ENCODE results near the gene IMMP2L.
"Not testable (repeated sequence)": the region's sequence is repeated elsewhere in the genome, so short reads cannot be mapped to it uniquely, and the experiment has no call there.

Gene IMMP2L

DNA sequence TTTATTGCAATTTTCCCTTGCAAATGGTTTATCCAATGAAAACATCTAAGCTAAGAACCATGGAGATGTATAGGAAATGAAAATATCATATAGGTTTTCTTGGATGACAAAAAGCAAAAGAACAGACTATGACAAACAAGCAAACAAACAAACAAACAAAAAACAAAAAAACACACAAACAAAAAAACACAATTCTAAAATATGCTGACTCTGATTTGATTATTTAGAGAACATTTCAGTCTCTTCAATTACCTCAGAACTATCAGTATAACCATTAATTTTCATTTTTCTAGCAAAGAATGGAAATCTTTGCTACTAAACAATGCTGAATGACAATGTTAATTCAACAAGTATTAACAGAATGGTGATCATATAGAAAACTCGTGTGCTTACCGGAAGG is 840.9 kb downstream of the IMMP2L start:
- no peak for DNase-seq (ENCODE audit: low read depth)

DNA sequence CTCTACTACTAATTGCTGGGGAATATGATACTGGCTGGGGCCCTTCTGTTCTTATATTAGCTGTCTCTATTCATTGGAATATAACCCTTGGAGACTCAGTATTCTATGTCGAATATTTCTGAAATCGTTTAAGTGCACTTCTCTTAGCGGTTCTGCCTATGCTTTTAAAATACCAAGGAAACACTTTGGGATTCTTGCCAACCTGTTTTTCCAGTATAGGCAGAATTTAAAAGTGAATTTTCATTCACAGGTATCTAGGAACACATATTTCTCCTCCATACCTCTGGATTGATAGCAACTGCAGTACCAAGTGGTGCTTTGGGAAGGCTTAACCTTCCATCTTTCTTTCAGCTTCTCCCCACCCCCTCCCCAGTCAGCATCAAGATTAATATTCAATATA is 841.7 kb downstream of the IMMP2L start:
- DNase-seq (ENCODE audit: low read depth): no peak

DNA sequence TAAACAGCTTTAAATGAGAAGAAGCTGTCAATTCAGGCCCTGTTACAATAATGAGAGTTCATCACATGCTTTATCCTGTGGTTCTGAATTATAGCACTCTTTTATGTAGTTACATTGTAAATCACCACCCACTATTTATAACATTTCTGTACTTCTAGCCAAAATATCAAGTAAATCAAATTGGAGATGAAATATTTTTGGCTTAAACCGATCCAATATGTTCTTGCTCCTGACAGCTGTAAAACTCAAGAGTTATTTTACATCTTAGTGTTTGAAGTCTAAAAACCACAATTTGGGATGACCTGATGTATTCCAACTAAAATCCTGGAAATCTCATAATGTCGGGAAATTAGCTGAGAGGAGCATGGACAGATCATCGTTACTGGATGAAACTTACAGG is 842.6 kb downstream of the IMMP2L start:
- DNase-seq (ENCODE audit: low read depth): no peak

DNA sequence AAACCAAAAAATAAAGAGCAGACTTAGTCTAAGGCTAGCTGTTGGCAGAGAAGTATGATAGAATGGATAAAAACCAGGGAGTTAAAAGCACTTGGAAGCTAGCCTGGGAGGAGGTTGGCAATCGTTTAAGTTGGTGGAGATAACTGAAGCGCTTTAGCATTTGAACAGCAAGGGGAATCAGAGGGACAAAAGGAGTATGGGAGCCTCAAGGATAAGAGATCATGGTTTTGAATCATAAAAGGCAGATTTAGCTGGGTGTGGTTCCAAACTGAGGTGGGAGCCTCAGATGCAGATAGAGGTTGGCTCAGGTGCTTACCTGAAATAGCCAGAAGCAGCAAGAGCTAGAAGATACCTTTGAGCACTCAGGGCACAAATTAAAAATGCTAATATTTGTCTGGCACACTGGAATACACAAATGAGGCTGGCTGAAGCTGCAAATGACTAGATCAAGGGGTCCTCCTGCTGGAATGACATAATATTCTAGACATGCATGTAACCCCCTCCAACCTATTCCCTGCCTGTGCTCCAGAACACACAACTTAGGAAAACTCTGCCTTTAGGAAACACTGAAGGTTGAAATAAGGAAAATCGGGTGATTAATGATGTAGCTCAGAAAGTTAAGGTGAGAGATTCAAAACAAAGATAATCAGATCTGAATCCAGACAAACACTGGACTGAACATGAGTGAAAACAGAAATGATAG is 843.6 kb downstream of the IMMP2L start:
- DNase-seq (ENCODE audit: low read depth): no peak

DNA sequence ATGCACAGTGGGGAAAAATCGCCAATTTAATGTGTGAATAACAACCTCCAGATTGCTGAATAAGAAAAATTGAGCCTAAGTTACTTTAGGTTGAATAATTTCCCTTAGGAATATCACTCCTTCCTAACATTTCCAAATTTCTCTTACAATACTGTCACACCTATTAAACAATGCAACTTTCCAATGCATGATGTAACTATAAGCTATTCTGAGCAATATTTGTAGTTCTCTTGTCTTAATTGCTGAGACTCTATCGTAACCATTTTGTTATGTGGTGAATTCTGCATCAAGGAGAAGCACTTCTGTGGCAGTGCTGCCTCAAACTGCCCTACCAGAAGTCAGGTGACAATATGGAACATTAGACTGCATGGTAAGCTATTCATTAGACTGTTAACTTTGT is 858.1 kb downstream of the IMMP2L start:
- no peak for DNase-seq (ENCODE audit: low read depth)

DNA sequence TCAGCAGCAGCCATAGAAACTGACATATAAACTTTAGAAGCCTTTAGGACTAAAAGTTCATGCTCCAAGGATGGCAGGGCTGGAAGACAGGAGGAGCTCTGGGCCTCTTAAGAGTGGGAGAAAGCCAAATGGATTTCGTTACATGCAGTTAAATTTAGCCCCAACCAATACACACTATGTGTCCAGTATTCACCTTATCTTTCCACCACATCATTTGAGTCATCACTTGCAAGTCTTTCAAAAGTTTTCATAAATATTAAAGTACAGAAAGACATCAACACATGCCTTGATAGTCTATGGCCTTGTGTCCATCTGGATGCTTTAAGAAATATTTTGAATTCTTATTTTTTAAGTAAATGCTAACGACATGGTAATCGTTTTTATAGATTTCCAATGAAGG is 863.7 kb downstream of the IMMP2L start:
- no peak for DNase-seq (ENCODE audit: low read depth)

DNA sequence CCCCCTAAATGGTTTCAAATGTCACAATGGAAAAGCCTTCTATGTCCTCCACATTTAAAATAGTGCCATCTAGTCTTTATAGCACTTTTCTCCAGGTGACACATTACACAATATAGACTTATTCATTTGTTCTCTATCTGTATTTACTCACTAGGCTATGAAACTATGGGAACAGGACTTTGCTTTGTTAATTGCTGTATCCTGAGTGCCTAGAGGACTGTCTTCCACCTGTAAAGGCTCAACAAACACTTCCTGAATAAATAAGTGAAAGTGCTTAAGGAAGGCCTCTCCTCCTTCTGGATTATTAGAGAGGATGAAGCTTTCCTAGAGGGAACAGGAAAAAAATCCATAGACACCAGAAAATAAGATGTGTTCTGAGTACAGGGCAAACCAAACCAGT is 868.9 kb downstream of the IMMP2L start:
- no peak for DNase-seq (ENCODE audit: low read depth)

DNA sequence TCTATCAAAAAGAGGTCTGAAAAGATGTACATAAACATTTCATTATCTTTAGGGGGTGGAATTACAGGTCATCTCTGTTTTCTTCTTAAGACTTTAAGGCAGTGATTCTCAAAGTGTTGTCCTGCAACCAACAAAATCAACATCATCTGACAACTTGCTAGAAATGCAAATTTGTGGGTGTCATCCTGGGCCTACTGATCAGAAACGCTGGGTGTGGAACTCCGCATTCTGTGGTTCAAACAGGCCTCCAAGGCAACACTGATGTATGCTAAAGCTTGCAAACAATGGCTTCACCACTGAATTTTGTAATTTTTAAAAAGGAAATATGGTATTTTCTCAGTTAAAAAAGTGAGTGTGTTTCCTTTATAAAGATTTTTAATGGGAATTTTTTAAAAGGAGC is 873.4 kb downstream of the IMMP2L start:
- no peak for DNase-seq (ENCODE audit: low read depth)

DNA sequence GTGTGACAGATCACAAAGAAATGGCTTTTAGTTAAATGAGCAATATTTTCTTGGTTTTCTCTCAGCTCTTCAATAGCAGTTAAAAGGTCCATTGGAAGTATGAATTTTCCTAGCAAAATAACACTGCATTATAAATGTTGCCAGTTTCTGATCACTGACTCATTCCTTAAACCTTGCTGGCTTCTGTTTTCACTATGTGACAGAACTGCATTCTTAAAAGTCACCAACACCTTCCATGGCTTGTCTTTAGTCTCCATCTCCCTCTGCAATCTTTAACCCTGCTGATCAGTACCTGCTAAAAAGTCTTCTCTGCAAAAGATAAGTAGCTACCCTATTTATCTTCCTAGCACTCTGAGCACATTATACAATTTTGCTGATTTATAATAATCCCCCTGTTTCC is 876.4 kb downstream of the IMMP2L start:
- DNase-seq (ENCODE audit: low read depth): no peak

DNA sequence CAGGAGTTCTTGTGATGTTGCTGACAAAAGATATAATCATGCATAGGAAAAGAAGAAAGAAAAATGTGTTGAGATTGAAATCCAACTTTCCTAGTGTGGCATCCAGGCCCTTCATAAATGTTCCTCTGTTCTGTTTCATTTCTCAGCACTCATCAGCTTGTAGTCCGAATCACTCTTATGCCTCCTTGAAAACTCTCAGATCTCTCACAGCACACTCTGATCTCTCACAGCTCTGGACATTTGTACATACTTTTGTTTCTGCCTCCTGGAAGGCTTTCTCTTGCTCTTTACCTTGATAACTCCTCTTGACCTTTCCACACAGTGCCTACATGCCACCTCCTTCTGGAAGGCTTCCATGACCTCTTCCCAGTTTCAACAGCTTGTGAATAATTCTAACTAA is 880.4 kb downstream of the IMMP2L start:
- DNase-seq (ENCODE audit: low read depth): no peak

DNA sequence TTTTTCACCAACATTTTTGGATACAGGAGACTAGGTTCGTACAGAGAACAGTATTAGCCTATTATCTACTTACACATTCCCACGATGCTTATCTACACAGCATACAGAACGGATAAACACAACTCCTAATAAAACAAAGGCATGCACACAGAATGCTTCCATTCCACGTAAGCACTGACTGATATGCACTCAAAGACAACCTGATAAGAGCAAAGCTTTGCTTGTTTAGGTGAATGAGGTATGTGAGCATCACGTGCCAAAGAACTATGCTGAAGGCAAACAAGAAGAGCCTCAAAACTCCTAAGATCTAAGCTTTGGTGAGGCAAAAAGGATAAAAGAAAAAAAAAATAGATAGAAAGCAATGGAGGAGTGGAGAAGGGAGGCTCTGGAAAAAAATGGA is 884.9 kb downstream of the IMMP2L start:
- no peak for DNase-seq (ENCODE audit: low read depth)

DNA sequence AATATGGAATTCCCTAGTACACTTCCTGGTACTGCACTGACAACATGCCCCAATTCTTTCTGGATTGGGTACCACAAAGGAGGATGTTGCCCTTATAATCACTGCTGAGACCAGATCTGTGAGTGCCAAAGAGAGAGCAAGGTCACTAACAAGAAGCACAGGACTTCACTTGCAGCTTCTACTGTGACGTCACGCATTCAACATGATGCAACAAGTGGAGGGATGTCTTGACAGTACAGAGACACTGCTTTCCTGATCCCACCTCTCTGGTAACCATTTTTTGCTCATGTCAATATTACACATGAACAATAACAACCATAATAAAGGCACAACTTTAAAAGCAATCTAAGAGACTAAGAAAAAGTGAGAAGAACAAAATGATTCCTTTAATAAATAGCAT is 885.5 kb downstream of the IMMP2L start:
- no peak for DNase-seq (ENCODE audit: low read depth)

DNA sequence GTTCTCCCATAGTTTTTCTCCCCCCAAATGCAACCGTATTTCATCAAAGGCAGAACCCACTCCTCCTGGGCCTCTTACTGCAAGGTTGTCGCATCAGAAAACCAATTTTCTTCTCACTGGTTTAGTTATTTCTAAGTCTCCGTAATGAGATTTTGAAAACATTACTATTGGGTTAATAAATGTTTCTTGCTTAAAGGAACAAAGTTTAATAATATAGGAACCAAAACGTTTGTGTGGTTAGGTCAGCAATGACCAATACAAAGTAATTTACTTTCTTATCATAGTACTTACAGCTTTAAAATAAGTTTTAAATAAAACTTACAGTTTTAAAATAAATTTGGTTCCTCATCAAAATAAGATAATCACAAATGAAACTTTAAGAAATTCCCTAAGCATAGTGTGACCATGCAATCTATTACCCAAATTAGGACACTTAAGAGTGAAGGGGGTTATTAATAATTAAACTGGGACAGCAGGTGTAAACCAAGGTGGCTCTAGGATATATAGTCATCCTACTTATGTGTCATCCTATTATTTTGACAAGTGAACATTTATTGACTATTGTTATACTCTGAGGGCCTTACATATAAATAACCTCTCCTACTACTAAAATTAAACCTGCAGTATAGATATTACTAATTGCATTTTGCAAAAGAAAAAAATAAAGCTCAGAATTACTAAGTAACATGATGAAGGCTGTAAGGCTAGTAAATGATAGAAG is 886.7 kb downstream of the IMMP2L start:
- DNase-seq (ENCODE audit: low read depth): no peak

DNA sequence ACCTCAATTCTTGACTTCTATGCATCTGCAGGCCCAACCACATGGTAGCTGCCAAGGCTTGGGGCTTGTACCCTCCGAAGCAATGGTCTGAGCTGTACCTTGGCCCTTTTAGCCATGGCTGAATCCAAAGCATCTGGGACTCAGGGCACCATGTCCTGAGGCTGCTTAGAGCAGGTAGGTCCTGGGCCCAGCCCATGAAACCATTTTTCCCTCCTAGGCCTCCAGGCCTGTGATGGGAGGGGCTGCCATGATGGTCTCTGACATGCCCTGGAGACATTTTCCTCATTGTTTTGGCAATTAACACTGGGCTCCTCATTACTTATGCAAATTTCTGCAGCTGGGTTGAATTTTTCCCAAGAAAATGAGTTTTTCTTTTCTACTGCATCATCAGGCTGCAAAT is 889.1 kb downstream of the IMMP2L start:
- no peak for DNase-seq (ENCODE audit: low read depth)

DNA sequence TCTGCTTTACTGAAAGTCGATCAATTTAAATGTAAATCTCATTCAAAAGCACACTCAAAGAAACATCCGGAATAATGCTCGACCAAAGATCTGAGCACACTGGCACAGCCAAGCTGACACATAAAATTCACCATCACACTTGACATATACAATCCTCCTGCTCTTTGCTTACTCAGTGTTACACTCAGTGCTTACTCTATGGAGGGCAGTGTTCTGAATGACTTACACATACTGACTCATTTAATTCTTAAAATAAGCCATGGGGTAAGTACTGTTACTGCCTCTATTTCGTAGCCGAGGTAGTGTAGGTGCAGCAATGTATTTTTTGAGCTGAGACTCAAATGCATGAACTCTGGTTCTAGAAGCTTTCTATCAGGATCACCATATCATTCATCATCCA is 892.9 kb downstream of the IMMP2L start:
- no peak for DNase-seq (ENCODE audit: low read depth)

DNA sequence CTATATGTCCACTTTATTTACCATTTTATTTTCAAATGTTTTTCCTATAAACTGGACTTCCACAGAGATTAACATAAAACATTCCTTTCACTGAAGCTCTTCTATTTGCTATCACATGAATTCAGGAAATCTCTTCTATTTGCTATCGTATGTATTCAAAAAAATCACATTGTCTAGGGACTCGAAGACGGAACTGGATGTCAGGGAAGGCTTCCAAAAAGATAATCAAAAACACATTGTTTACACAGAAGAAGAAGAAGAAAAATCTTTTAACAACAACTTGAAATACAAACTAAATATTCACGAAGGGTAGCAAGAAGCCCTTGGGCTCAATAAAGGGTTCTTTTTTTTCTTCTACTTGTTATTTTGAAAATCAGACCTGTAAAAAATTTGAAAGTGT is 897.5 kb downstream of the IMMP2L start:
- DNase-seq (ENCODE audit: low read depth): no peak

DNA sequence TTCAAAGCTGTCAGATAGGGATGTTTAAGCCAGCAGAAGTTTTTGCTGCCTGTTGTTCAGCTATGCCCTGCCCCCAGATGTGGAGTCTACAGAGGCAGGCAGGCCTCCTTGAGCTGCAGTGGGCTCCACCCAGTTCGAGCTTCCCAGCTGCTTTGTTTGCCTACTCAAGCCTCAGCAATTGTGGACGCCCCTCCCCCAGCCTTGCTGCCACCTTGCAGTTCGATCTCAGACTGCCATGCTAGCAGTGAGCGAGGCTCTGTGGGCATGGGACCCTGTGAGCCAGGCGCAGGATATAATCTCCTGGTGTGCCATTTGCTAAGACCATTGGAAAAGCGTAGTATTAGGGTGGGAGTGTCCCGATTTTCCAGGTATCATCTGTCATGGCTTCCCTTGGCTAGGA is 901.7 kb downstream of the IMMP2L start:
- DNase-seq (ENCODE audit: low read depth): not testable (repeated sequence)

DNA sequence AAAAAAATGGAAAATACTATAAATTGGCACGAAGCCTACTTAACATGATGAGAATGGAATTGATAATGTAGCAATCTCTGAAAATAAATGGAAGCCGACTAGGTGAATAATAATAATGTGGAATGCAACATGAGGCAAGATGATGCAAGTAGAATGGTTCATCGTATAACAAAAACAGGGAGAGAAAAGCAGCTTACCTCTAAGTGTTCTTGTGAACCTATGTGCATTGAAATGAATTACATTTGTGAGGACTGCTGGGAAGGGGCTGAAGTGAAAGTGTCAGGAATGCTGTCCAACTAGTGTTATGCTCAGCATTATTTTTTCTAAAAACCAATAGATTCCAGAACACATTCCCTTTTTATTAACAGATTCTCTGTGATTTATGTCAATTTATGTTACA is 912.0 kb downstream of the IMMP2L start:
- DNase-seq (ENCODE audit: low read depth): no peak

DNA sequence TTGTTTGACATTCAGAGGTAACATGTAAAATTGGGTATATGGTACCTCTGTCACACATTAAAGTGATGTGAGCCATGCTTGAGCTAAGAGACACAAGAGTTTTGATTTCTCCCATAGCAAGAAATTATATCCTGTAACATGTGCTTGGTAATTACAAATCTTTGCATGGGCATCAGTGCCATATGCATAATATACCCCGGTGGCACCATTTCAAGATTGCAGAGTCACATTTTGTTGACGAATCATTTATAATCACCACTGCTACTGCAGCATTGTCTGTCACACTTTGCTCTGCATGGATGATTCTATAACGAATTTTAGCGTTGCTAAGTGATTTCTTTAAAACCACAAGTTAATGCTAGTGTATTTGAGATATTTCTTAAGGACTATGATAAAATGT is 915.0 kb downstream of the IMMP2L start:
- DNase-seq (ENCODE audit: low read depth): no peak

DNA sequence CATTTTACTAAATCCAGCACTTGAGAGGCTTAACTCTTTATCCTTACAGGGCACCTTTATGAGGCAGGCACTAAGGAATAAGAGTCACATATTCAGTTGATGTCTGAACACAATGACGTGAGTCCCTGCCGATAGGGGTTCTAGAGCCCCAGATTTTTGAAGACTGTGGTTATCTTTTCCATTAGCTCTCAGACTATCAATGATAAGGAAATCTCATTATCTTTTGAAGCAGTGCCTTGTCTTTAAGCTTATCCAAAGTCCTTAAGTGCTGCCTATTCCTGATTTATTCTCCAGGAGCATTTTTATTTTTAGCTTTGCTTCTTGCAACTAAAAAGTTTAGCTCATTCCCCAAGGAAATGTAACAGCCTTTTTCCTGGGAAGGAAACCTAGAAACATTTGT is 915.5 kb downstream of the IMMP2L start:
- DNase-seq (ENCODE audit: low read depth): no peak

DNA sequence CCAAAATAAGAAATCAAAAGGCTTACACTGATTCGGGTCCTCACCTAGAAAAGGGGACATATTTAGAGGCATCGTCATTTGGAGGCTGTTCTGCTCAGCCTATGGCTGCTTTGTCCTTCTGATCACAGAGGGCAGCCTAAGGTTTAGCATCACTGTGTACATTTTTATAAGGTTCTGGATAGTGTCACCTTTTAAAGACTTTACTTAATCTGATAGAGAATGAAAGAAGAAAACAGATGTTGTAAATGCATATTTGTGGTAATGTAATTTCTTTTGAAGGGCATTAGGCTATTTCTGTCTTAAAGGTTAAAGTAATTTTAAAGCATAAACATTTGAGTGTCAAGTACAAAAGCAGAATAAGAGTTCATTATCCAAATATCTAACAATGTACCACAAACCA is 916.7 kb downstream of the IMMP2L start:
- DNase-seq (ENCODE audit: low read depth): no peak

DNA sequence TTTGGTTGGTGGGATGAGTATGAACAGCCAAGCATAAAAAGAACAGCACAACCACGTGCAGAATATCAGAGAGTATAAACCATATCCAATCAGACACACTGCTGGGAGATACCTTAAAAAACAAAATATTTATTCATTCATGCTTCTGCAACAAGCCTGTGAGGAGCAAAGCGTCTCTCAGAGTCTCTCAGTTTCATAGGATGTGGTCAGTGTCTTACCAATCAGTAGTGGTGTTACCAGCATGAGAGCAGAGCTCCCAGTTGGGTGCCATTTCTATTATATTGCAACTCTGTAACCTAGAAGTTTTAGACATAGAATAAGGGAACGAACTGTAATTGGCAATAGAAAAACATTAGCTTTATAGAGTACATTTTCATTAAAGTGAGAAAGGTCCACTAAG is 917.2 kb downstream of the IMMP2L start:
- DNase-seq (ENCODE audit: low read depth): no peak

DNA sequence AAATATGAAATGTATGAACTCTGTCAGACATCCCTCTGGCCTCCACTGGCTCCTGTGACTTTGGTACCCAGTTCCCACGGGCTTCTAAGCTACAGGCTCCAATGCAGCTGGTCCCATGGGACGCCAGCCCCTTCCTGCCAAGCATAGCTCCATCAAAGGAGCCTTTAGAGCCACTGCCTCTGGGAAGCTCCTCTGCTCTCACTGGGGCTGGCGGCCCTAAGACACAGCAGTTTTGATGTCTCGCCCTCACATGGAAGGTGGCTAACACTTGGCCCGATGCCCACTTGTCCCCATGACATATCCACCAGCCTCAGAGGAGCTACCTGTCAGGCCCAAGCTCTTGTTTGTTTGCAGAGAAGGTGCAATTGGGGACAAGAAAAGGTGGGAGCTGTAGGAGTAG is 925.0 kb downstream of the IMMP2L start:
- no peak for DNase-seq (ENCODE audit: low read depth)

DNA sequence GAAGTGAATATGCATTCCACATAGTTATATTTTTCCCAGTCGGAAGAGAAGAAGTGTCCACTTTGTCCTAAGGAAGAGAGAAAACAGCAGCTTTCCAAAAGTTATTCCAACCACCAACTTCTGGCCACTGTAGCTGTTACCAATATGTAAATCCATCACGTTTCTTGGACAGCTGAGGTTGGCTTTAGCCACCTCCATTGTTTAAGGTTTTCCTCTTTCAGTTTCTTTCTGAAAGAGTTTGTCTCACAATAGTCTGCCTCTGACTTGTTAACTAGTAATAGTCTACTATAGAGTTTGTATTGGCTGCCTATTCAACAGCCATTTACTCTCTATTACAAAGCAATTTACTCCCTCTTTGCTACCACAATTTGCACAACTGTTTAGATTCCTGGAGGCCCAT is 929.0 kb downstream of the IMMP2L start:
- no peak for DNase-seq (ENCODE audit: low read depth)
